Measurements from ENCODE around the gene C10orf90. TPM values are rescaled to one million over a fixed set of nuclear protein-coding genes. Genes with fewer than 3 reads are reported as not detected.

Gene C10orf90
- total RNA-seq, 2 donors from 2014 or later, result not detected

- H3K27ac Mint-ChIP-seq, result no peak overlapping the region
- no peaks in the 10 kb centered on the region for H3K36me3 Mint-ChIP-seq (ENCODE audit: insufficient read depth in 2 of 2)
- ATAC-seq (replicated peaks in 1 of 2), result no peak
- DNase-seq, result no peak
- no peaks in the 10 kb centered on the region for H3K27me3 Mint-ChIP-seq (ENCODE audit: low read depth)
- no peak overlapping the region for H3K4me3 Mint-ChIP-seq
- peaks cover 0 to 2% of the 10 kb centered on the region in 2 donors for H3K9me3 Mint-ChIP-seq
- H3K4me1 Mint-ChIP-seq (ENCODE audit: low read depth), result no peaks in the 10 kb centered on the region
These were observed 191.1 kb downstream of the C10orf90 start for GRCh38 chr10:126479280-126479895.

DNA sequence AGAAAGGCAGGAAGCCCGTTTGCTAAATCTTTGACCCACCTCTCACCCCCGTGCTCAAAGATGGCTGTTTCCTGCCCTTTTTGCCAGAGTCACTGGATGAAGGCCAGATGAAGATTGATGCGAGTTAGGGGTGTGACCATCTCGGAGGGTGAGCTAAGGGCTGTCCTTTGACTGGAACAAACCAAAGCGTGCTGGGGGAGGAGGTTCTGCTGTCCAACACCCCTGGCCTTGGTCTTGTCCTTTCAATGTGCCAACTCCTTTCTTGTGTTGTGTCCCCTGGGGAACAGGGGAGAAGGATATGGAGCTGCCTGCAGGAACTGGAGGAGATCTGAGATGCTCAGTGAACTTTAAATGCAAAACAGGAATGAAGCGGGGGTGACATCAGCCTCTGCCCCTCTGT, 191.9 kb downstream of the C10orf90 start:
- H3K36me3 Mint-ChIP-seq (ENCODE audit: insufficient read depth in 2 of 2), result no peaks in the 10 kb centered on the region
- DNase-seq, result no peak
- H3K4me3 Mint-ChIP-seq, result no peak overlapping the region
- H3K4me1 Mint-ChIP-seq (ENCODE audit: low read depth), result no peaks in the 10 kb centered on the region
- no peak for ATAC-seq (replicated peaks in 1 of 2)
- peaks cover 0 to 2% of the 10 kb centered on the region in 2 donors for H3K9me3 Mint-ChIP-seq
- no peak overlapping the region for H3K27ac Mint-ChIP-seq
- H3K27me3 Mint-ChIP-seq (ENCODE audit: low read depth), result no peaks in the 10 kb centered on the region

GRCh38 chr10:126476246-126476645, 194.2 kb downstream of the C10orf90 start:
- no peaks in the 10 kb centered on the region for H3K27me3 Mint-ChIP-seq (ENCODE audit: low read depth)
- H3K4me1 Mint-ChIP-seq (ENCODE audit: low read depth), result no peaks in the 10 kb centered on the region
- no peak for DNase-seq
- no peak overlapping the region for H3K4me3 Mint-ChIP-seq
- H3K36me3 Mint-ChIP-seq (ENCODE audit: insufficient read depth in 2 of 2), result no peaks in the 10 kb centered on the region
- no peak for ATAC-seq (replicated peaks in 1 of 2)
- no peaks in the 10 kb centered on the region for H3K9me3 Mint-ChIP-seq
- no peak overlapping the region for H3K27ac Mint-ChIP-seq

GRCh38 chr10:126475074-126475691, 195.3 kb downstream of the C10orf90 start:
- Mint-ChIP-seq H3K4me3 (no peak overlapping the region), H3K27ac (no peak overlapping the region), H3K9me3 (no peaks in the 10 kb centered on the region), H3K36me3 (ENCODE audit: insufficient read depth in 2 of 2) (no peaks in the 10 kb centered on the region), H3K27me3 (ENCODE audit: low read depth) (peaks cover 7% of the 10 kb centered on the region), H3K4me1 (ENCODE audit: low read depth) (peaks cover under 1% of the 10 kb centered on the region)
- DNase-seq (no peak), ATAC-seq (replicated peaks in 1 of 2) (no peak)

GRCh38 chr10:126474031-126474430, 196.5 kb downstream of the C10orf90 start:
- DNase-seq, result no peak
- no peak overlapping the region for H3K27ac Mint-ChIP-seq
- H3K9me3 Mint-ChIP-seq, result no peaks in the 10 kb centered on the region
- H3K4me1 Mint-ChIP-seq (ENCODE audit: low read depth), result peaks cover 5% of the 10 kb centered on the region
- H3K27me3 Mint-ChIP-seq (ENCODE audit: low read depth), result peaks cover 7% of the 10 kb centered on the region
- H3K4me3 Mint-ChIP-seq, result no peak overlapping the region
- no peak for ATAC-seq (replicated peaks in 1 of 2)
- H3K36me3 Mint-ChIP-seq (ENCODE audit: insufficient read depth in 2 of 2), result no peaks in the 10 kb centered on the region

DNA sequence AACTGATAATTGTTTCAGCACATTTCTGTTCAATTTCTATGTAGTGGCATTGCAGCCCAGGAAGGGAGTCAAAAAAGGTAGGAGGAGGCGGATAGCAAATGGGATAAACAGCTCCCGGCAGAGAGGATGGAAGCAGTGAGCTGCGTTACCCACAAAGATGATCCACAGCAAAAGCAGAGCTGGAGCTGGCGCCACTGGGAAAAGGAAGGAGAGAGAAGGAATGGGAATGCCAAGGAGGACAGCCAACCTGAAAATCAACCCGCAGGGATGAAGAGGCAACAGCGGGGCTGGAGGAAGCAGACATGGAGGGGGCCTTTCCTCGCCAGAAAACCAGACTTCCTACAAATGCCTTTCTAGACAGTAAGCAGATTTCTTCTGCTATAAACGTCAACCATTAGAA, 199.5 kb downstream of the C10orf90 start:
- H3K27me3 Mint-ChIP-seq (ENCODE audit: low read depth), result peaks cover 7% of the 10 kb centered on the region
- H3K9me3 Mint-ChIP-seq, result no peaks in the 10 kb centered on the region
- H3K27ac Mint-ChIP-seq, result no peak overlapping the region
- H3K4me3 Mint-ChIP-seq, result no peak overlapping the region
- no peak for ATAC-seq (replicated peaks in 1 of 2)
- H3K36me3 Mint-ChIP-seq (ENCODE audit: insufficient read depth in 2 of 2), result no peaks in the 10 kb centered on the region
- no peak for DNase-seq
- peaks cover 5% of the 10 kb centered on the region for H3K4me1 Mint-ChIP-seq (ENCODE audit: low read depth)

GRCh38 chr10:126469692-126470091, 200.8 kb downstream of the C10orf90 start:
- ATAC-seq (replicated peaks in 1 of 2) (peak; percentile 9 to 26), DNase-seq (no peak)
- no peaks in the 10 kb centered on the region for H3K36me3 Mint-ChIP-seq (ENCODE audit: insufficient read depth in 2 of 2)
- H3K27ac Mint-ChIP-seq, result no peak overlapping the region
- peaks cover 5% of the 10 kb centered on the region for H3K4me1 Mint-ChIP-seq (ENCODE audit: low read depth)
- peaks cover 7% of the 10 kb centered on the region for H3K27me3 Mint-ChIP-seq (ENCODE audit: low read depth)
- no peak overlapping the region for H3K4me3 Mint-ChIP-seq
- H3K9me3 Mint-ChIP-seq, result peaks cover 0 to 1% of the 10 kb centered on the region in 2 donors

GRCh38 chr10:126468876-126469643, 201.4 kb downstream of the C10orf90 start:
- no peak overlapping the region for H3K27ac Mint-ChIP-seq
- ATAC-seq (replicated peaks in 1 of 2) (peak; percentile 56 to 83), DNase-seq (no peak)
- H3K9me3 Mint-ChIP-seq, result peaks cover 0 to 1% of the 10 kb centered on the region in 2 donors
- peaks cover 7% of the 10 kb centered on the region for H3K27me3 Mint-ChIP-seq (ENCODE audit: low read depth)
- H3K4me1 Mint-ChIP-seq (ENCODE audit: low read depth), result peaks cover 5% of the 10 kb centered on the region
- no peak overlapping the region for H3K4me3 Mint-ChIP-seq
- no peaks in the 10 kb centered on the region for H3K36me3 Mint-ChIP-seq (ENCODE audit: insufficient read depth in 2 of 2)

GRCh38 chr10:126468467-126468866, 202.0 kb downstream of the C10orf90 start:
- DNase-seq, result no peak
- Mint-ChIP-seq H3K4me1 (ENCODE audit: low read depth) (peaks cover 5% of the 10 kb centered on the region), H3K27me3 (ENCODE audit: low read depth) (peaks cover 10% of the 10 kb centered on the region), H3K9me3 (peaks cover 0 to 1% of the 10 kb centered on the region in 2 donors), H3K27ac (no peak overlapping the region), H3K4me3 (no peak overlapping the region), H3K36me3 (ENCODE audit: insufficient read depth in 2 of 2) (no peaks in the 10 kb centered on the region)
- ATAC-seq (replicated peaks in 1 of 2), result no peak

DNA sequence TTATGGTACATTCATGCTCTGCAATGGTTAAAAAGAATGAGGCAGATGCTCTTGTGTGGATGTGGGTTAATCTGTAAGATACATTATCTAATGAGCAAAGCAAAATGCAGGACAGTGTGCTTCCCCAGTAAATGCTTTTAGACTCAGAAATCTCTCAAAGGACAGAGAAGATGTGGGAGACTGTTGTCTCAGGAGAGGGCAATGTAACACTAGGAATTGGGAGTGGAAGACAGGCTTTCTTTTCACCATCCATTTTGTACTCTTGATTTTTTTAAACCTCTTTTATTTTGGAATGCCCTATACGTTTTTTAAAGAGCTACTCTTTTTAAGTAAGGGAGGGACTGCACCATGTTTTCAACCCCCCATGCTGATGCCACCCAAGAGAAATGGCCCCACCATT, 204.7 kb downstream of the C10orf90 start:
- Mint-ChIP-seq H3K4me1 (ENCODE audit: low read depth) (peaks cover 5% of the 10 kb centered on the region), H3K9me3 (peaks cover 0 to 3% of the 10 kb centered on the region in 2 donors), H3K4me3 (no peak overlapping the region), H3K27me3 (ENCODE audit: low read depth) (peaks cover 18% of the 10 kb centered on the region), H3K36me3 (ENCODE audit: insufficient read depth in 2 of 2) (no peaks in the 10 kb centered on the region), H3K27ac (no peak overlapping the region)
- DNase-seq, result no peak
- no peak for ATAC-seq (replicated peaks in 1 of 2)

GRCh38 chr10:126463286-126463685, 207.2 kb downstream of the C10orf90 start:
- H3K4me3 Mint-ChIP-seq, result no peak overlapping the region

GRCh38 chr10:126461289-126461940, 209.1 kb downstream of the C10orf90 start:
- Mint-ChIP-seq H3K4me1 (ENCODE audit: low read depth) (no peaks in the 10 kb centered on the region), H3K9me3 (peaks cover 0 to 4% of the 10 kb centered on the region in 2 donors), H3K27me3 (ENCODE audit: low read depth) (peaks cover 15% of the 10 kb centered on the region), H3K27ac (no peak overlapping the region), H3K4me3 (no peak overlapping the region), H3K36me3 (ENCODE audit: insufficient read depth in 2 of 2) (no peaks in the 10 kb centered on the region)
- DNase-seq, result no peak
- ATAC-seq (replicated peaks in 1 of 2), result no peak

More at GRCh38 chr10:126463286-126463685, 207.2 kb downstream of the C10orf90 start:
- H3K36me3 Mint-ChIP-seq (ENCODE audit: insufficient read depth in 2 of 2), result no peaks in the 10 kb centered on the region
- no peak for DNase-seq
- peaks cover 15% of the 10 kb centered on the region for H3K27me3 Mint-ChIP-seq (ENCODE audit: low read depth)
- no peaks in the 10 kb centered on the region for H3K4me1 Mint-ChIP-seq (ENCODE audit: low read depth)
- no peak overlapping the region for H3K27ac Mint-ChIP-seq
- H3K9me3 Mint-ChIP-seq, result peaks cover 0 to 4% of the 10 kb centered on the region in 2 donors
- ATAC-seq (replicated peaks in 1 of 2), result no peak

All from activated T-cell treated with anti-CD3 and anti-CD28 coated beads, Interleukin-2, amount 50 U/mL, for 72 hours (primary cell).